AML-193 (cell line): ENCODE results near the gene ASCC3.
"Not testable (repeated sequence)": the region's sequence is repeated elsewhere in the genome, so short reads cannot be mapped to it uniquely, and the experiment has no call there.

Experiments
- DNase-seq, 2 experiments: peaks; one replicate each; lab custom pipeline; 2025; lab: John Stamatoyannopoulos, UW

The ASCC3 gene

GRCh38 chr6:100808638-100809275, 72.4 kb downstream of the ASCC3 start:
- DNase-seq, result no peak

- peak; percentile 74 to 83 for DNase-seq
Observed at GRCh38 chr6:100806296-100806695, 74.8 kb downstream of the ASCC3 start.

- DNase-seq, result no peak
Observed at GRCh38 chr6:100803264-100804045, 77.7 kb downstream of the ASCC3 start.

- no peak for DNase-seq
Observed at GRCh38 chr6:100801036-100801435, 80.1 kb downstream of the ASCC3 start.

- DNase-seq, result peak in 1 of 2 experiments; percentile 11
Observed at GRCh38 chr6:100796049-100796823, 84.9 kb downstream of the ASCC3 start.

GRCh38 chr6:100790084-100790483, 91.0 kb downstream of the ASCC3 start:
- no peak for DNase-seq

GRCh38 chr6:100785982-100786381, 95.1 kb downstream of the ASCC3 start:
- DNase-seq, result no peak

GRCh38 chr6:100780648-100781047, 100.5 kb downstream of the ASCC3 start:
- no peak for DNase-seq

- no peak for DNase-seq
Observed at GRCh38 chr6:100775667-100776066, 105.5 kb downstream of the ASCC3 start.

- no peak for DNase-seq
Observed at GRCh38 chr6:100774681-100775080, 106.4 kb downstream of the ASCC3 start.

GRCh38 chr6:100768816-100769351, 112.2 kb downstream of the ASCC3 start:
- DNase-seq, result no peak

GRCh38 chr6:100763617-100764241, 117.4 kb downstream of the ASCC3 start:
- no peak for DNase-seq

- no peak for DNase-seq
Observed at GRCh38 chr6:100761841-100762240, 119.3 kb downstream of the ASCC3 start.

GRCh38 chr6:100758386-100758785, 122.7 kb downstream of the ASCC3 start:
- DNase-seq, result not testable (repeated sequence)

GRCh38 chr6:100753421-100753820, 127.7 kb downstream of the ASCC3 start:
- DNase-seq, result no peak

- DNase-seq, result no peak
Observed at GRCh38 chr6:100751590-100751989, 129.5 kb downstream of the ASCC3 start.

GRCh38 chr6:100745419-100746041, 135.6 kb downstream of the ASCC3 start:
- no peak for DNase-seq

- DNase-seq, result no peak
Observed at GRCh38 chr6:100740439-100740838, 140.7 kb downstream of the ASCC3 start.

GRCh38 chr6:100737720-100738119, 143.4 kb downstream of the ASCC3 start:
- not testable (repeated sequence) for DNase-seq

- DNase-seq, result no peak
Observed at GRCh38 chr6:100731411-100731810, 149.7 kb downstream of the ASCC3 start.
